HG03469 (cell line): ENCODE measurements around the gene ZSWIM6.

ENCODE experiments used
- ATAC-seq: cut with Tn5 transposase; IDR thresholded peaks from one replicate; pipeline ENCODE4 v1.9.1; 2021; ENCODE audit warnings: mild to moderate bottlenecking, moderate library complexity, moderate number of reproducible peaks; ENCODE audit not compliant: unreplicated experiment

The ZSWIM6 gene

DNA sequence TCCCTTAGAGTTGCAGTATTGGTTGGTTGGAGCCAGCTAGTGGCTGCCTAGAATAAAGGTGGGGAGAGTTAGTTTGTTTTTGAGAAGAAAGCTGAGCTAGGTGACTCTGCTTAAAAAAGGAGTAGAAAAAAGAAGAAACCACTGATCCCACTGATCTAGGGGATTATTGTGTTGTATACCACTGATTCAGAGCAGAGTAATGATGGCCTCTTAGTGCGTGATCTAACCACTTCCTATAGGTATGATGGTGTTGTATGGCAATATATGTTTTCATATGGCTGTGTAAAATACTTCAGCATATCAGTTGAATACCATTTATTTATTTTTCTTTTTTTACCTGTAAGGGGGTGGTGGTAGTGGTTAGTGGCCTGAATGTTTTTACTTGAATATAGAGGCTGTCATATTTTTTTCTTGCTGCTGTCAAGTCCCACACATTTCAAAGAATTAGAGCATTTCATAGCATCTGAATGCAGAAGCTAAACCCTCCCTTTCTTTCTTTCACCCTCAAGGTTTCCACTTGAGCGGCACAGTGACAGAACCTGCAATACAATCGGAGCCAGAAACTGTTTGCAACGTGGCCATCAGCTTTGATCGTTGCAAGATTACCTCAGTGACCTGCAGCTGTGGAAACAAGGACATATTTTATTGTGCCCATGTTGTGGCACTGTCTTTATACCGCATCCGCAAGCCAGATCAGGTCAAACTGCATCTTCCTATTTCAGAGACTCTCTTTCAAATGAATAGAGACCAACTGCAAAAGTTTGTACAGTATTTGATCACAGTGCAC is 140.3 kb downstream of the ZSWIM6 start:
- ATAC-seq, result no peak

- ATAC-seq, result no peak
These were observed 142.7 kb downstream of the ZSWIM6 start for GRCh38 chr5:61474746-61475145.

DNA sequence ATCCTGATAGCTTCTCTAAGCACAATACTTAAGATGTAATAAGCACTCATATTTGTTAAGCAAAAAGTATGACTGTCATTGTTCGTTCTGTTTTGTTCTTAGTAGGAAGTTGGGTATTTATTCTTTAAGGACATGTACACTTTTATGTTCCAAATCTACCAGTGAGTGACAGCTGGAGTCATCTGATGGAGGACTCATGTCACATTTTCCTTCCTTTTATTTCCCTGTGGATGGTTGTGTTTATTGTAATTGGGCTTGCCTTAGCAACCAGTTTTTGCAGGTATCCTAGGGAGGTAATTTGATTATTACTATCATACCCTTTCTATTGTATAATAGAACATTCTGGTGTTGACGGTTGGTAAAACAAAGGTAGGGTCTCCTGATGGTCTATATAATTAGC is 145.7 kb downstream of the ZSWIM6 start:
- ATAC-seq, result no peak

- no peak for ATAC-seq
These were observed 148.0 kb downstream of the ZSWIM6 start for GRCh38 chr5:61479850-61480614.

DNA sequence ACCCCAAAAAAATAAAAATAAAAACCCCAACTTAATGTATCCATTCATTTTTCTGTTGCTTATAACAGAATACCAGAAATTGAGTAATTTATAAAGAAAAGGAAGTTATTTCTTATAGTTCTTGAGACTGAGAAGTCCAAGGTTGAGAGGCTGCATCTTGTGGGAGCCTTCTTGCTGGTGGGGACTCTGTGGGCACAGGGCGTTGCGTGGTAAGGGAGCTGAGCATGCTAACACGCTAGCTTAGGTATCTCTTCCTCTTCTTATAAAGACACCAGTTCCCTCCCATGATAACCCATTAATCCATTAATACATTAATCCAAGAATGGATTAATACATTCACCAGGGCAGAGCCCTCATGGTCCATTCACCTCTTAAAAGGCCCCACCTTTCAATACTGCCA is 150.9 kb downstream of the ZSWIM6 start:
- no peak for ATAC-seq

DNA sequence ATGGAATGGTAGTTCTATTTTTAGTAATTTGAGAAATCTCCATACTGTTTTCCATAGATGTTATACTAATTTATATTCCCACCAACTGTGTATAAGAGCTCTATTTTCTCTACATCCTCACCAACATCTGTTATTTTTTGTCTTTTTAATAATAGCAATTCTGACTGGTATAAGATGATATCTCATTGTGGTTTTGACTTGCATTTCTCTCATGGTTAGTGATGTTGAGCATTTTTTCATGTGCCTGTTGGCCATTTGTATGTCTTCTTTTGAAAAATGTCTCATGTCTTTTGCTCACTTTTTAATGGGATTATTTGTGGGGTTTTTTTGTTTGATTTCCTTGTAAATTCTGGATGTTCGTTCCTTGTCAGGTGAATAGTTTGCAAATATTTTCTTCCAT is 154.4 kb downstream of the ZSWIM6 start:
- no peak for ATAC-seq

DNA sequence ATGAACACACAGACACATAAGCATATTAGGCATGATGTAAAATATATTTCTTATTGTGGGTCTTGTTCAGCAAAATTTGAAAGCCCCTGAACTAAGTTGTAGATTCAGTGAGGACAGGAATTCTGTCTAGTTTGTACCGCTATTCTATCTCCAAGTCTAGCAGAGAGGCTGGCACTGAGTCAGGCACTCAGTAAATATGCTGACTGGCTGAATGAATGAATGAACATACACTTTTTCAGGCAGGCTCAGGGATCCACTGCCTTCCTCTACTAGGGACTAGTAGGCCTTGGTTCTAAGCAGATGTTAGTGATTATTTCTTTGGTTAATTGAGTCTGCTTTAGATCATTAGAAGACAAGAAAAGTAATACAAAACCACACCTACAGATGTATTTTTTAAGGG is 157.5 kb downstream of the ZSWIM6 start:
- ATAC-seq, result no peak

DNA sequence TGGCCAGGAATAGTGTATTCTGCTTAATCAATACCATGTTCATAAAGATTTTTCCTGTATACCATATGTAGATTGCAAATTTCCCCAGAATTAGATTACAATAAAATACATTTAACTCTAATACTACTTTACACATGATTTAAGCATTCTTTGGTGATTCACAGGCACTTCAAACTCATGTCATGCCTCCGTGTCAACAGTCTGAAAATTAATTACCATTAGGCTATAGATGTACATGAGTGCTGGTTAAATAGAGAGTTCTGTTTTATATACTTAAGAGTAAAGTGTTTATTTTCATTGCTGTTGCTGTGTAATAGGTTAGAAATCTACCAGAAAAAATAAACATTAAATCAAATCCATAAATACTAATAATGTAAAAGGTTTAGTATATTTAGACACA is 159.8 kb downstream of the ZSWIM6 start:
- ATAC-seq, result no peak

GRCh38 chr5:61493973-61494372 is 161.9 kb downstream of the ZSWIM6 start:
- no peak for ATAC-seq

GRCh38 chr5:61496446-61496845 is 164.4 kb downstream of the ZSWIM6 start:
- no peak for ATAC-seq

- no peak for ATAC-seq
These were observed 164.8 kb downstream of the ZSWIM6 start for GRCh38 chr5:61496860-61497259.

DNA sequence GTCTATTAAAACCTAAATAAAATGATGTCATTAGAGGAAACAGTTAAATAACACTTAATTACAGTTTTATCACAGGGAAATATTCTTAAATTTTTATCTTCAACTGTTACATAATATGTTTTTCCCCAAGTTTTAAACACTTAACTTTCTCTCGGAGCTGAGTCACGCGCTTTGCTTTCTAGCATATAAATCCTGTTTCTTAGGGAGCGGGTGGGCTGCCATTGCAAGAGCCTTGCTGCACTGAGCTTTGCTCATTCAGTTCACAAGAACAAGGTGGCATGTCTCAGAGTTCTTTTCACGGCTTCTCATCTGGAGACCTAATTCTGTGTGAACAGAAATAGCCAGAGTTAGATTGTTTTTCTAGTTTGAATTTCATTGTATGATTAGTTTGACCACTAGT is 166.1 kb downstream of the ZSWIM6 start:
- no peak for ATAC-seq

DNA sequence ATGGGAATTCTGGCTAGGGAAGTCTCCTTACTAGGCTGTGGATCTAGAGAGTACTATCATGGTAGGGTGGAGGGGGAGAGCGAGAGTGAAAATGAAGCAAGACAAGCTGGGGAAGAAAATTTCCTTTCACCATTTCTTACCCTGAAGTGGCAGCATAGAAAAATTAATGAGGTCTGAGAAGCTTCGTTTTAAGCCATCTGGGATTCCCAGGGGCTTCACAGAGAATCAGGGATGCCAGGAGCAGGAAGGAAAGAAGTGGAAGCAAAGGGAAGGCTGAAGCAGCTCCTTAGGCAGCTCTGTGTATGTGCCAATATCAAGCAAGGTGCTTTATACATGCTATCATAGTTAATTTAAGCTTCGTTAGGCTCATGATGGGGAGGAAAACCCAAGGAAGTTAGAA is 169.9 kb downstream of the ZSWIM6 start:
- ATAC-seq, result no peak

GRCh38 chr5:61504143-61504770 is 172.2 kb downstream of the ZSWIM6 start:
- ATAC-seq, result no peak

DNA sequence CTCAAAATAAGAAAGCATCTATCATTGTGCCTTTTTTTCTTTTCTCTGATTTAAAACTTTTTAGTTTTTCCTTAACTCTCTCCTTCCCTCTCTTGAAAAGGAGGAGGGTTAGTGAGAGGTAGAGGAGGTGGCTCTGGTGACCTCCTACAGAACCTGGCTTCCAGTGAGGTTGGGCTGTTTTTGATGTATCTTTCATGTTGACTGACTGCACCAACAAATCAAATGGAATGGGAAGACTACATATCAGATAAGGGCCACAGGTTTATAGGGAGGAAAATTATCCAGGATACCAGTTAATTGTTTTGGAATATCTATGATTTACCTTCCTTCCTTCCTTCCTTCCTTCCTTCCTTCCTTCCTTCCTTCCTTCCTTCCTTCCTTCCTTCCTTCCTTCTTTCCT is 173.2 kb downstream of the ZSWIM6 start:
- ATAC-seq, result no peak

DNA sequence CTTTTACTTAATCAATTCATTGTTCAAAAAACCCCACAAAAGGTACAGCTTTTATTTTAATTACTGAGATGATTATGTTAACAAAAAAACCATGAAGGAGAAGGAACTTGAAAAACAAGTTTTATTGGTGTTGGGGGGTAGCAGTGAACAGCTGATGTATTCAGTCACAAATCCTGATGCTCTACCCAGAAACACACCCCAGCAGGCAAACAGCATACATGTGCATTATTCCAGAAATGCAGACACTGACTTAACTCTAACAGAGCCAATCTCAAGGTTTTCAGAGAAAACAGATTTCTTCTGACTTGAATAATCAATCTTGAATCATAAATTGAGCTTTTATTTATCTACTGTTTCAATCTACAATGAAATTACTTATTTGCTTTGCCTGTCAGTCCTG is 175.2 kb downstream of the ZSWIM6 start:
- no peak for ATAC-seq

- no peak for ATAC-seq
These were observed 184.9 kb downstream of the ZSWIM6 start for GRCh38 chr5:61516946-61517345.

- no peak for ATAC-seq
These were observed 187.7 kb downstream of the ZSWIM6 start for GRCh38 chr5:61519728-61520277.

GRCh38 chr5:61523073-61523472 is 191.0 kb downstream of the ZSWIM6 start:
- no peak for ATAC-seq

DNA sequence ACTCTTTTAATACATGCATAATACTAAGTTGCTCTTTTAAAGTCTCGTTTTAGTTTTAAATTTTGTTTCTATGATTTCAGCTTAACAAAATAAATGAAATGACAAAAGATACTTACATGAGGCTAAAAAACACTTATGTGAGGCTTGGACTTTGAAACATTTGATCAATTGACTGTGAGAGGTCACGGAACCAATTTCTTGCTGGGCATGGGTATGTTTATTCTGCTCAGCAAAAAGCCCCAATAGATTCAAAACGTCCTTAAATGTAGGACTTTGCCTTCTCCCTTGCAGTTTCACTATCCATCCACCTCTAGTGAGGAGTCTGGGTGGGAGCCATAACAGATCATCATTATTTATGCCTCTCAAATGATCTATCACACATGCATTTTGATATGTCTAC is 191.9 kb downstream of the ZSWIM6 start:
- no peak for ATAC-seq

- ATAC-seq, result no peak
These were observed 193.6 kb downstream of the ZSWIM6 start for GRCh38 chr5:61525512-61526206.
